ENCODE results near the gene APOBEC3F.

DNA sequence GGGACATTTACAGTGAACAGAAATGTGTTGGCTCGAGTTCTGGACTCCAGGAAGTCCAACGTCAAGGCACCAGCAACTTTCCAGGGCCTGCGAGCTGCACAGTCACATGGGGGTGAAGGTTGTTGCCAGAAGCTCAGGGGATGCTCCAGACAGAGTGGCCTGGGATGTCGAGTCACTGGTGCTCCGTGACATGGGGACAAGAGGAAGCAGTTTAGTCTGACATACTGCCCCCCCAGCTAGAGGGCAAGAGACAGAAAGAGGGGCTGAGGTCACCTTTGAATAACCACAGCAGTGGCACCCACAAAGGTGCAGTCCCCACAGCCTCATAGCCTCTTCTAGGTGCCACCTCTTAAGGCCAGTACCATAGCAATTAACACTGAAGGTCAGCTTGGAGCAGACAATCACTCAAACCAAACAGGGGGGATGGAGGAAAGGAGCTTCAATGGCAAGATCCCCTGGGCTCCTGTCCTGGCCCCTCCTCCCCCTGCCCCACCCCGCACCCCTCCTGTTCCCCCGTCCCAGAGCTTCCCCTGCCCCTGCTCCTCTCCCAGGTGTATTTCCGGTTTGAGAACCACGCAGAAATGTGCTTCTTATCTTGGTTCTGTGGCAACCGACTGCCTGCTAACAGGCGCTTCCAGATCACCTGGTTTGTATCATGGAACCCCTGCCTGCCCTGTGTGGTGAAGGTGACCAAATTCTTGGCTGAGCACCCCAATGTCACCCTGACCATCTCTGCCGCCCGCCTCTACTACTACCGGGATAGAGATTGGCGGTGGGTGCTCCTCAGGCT lies 15.9 kb upstream of the APOBEC3F start:
- TF ChIP-seq ARNTL (CRISPR knock-in tag; IDR thresholded peaks at IDR 0.05; ENCODE audit: borderline replicate concordance, low read depth) (no peak), ZC3H10 (CRISPR knock-in tag; IDR thresholded peaks at IDR 0.05) (no peak), ZFP3 (CRISPR knock-in tag; IDR thresholded peaks at IDR 0.05) (no peak), ISL1 (CRISPR knock-in tag; IDR thresholded peaks at IDR 0.05) (no peak), GLIS3 (CRISPR knock-in tag; IDR thresholded peaks at IDR 0.05) (no peak), ZNF70 (CRISPR knock-in tag; IDR thresholded peaks at IDR 0.05) (no peak), ESRRG (CRISPR knock-in tag; IDR thresholded peaks at IDR 0.05) (no peak), RARB (CRISPR knock-in tag; IDR thresholded peaks at IDR 0.05) (no peak), ZNF565 (CRISPR knock-in tag; conservative IDR thresholded peaks at IDR 0.05; ENCODE audit: low read depth) (no peak)
- TF ChIP-seq, protein P1, sequence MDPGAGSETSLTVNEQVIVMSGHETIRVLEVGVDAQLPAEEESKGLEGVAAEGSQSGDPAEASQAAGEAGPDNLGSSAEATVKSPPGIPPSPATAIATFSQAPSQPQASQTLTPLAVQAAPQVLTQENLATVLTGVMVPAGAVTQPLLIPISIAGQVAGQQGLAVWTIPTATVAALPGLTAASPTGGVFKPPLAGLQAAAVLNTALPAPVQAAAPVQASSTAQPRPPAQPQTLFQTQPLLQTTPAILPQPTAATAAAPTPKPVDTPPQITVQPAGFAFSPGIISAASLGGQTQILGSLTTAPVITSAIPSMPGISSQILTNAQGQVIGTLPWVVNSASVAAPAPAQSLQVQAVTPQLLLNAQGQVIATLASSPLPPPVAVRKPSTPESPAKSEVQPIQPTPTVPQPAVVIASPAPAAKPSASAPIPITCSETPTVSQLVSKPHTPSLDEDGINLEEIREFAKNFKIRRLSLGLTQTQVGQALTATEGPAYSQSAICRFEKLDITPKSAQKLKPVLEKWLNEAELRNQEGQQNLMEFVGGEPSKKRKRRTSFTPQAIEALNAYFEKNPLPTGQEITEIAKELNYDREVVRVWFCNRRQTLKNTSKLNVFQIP (CRISPR knock-in tag; IDR thresholded peaks at IDR 0.05; ENCODE audit: borderline replicate concordance, low read depth): no peak
- TF ChIP-seq, protein P2, sequence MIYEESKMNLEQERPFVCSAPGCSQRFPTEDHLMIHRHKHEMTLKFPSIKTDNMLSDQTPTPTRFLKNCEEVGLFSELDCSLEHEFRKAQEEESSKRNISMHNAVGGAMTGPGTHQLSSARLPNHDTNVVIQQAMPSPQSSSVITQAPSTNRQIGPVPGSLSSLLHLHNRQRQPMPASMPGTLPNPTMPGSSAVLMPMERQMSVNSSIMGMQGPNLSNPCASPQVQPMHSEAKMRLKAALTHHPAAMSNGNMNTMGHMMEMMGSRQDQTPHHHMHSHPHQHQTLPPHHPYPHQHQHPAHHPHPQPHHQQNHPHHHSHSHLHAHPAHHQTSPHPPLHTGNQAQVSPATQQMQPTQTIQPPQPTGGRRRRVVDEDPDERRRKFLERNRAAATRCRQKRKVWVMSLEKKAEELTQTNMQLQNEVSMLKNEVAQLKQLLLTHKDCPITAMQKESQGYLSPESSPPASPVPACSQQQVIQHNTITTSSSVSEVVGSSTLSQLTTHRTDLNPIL (CRISPR knock-in tag; IDR thresholded peaks at IDR 0.05; ENCODE audit: low read depth): no peak
- TF ChIP-seq, protein P3, sequence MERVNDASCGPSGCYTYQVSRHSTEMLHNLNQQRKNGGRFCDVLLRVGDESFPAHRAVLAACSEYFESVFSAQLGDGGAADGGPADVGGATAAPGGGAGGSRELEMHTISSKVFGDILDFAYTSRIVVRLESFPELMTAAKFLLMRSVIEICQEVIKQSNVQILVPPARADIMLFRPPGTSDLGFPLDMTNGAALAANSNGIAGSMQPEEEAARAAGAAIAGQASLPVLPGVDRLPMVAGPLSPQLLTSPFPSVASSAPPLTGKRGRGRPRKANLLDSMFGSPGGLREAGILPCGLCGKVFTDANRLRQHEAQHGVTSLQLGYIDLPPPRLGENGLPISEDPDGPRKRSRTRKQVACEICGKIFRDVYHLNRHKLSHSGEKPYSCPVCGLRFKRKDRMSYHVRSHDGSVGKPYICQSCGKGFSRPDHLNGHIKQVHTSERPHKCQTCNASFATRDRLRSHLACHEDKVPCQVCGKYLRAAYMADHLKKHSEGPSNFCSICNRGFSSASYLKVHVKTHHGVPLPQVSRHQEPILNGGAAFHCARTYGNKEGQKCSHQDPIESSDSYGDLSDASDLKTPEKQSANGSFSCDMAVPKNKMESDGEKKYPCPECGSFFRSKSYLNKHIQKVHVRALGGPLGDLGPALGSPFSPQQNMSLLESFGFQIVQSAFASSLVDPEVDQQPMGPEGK (CRISPR knock-in tag; IDR thresholded peaks at IDR 0.05; ENCODE audit: borderline replicate concordance): no peak
- TF ChIP-seq, protein P4, sequence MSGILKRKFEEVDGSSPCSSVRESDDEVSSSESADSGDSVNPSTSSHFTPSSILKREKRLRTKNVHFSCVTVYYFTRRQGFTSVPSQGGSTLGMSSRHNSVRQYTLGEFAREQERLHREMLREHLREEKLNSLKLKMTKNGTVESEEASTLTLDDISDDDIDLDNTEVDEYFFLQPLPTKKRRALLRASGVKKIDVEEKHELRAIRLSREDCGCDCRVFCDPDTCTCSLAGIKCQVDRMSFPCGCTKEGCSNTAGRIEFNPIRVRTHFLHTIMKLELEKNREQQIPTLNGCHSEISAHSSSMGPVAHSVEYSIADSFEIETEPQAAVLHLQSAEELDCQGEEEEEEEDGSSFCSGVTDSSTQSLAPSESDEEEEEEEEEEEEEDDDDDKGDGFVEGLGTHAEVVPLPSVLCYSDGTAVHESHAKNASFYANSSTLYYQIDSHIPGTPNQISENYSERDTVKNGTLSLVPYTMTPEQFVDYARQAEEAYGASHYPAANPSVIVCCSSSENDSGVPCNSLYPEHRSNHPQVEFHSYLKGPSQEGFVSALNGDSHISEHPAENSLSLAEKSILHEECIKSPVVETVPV (CRISPR knock-in tag; IDR thresholded peaks at IDR 0.05): no peak

All from SK-N-SH treated with all-trans-retinoic acid at 6 μM for 48 hours (cell line).